Measurements from ENCODE around the gene NLK.

- TF ChIP-seq NFE2L2 (IDR thresholded peaks at IDR 0.05; ENCODE audit: low read depth, low read length) (no peak), MXI1 (IDR thresholded peaks at IDR 0.05; ENCODE audit: borderline replicate concordance, low read depth, low read length) (no peak), MAFK (IDR thresholded peaks at IDR 0.05; ENCODE audit: low read depth, low read length) (no peak), MAZ (IDR thresholded peaks at IDR 0.05; ENCODE audit: borderline replicate concordance, low read depth, low read length) (no peak), RAD21 (IDR thresholded peaks at IDR 0.05; ENCODE audit: low read length) (no peak)
- TF ChIP-seq, protein P1, sequence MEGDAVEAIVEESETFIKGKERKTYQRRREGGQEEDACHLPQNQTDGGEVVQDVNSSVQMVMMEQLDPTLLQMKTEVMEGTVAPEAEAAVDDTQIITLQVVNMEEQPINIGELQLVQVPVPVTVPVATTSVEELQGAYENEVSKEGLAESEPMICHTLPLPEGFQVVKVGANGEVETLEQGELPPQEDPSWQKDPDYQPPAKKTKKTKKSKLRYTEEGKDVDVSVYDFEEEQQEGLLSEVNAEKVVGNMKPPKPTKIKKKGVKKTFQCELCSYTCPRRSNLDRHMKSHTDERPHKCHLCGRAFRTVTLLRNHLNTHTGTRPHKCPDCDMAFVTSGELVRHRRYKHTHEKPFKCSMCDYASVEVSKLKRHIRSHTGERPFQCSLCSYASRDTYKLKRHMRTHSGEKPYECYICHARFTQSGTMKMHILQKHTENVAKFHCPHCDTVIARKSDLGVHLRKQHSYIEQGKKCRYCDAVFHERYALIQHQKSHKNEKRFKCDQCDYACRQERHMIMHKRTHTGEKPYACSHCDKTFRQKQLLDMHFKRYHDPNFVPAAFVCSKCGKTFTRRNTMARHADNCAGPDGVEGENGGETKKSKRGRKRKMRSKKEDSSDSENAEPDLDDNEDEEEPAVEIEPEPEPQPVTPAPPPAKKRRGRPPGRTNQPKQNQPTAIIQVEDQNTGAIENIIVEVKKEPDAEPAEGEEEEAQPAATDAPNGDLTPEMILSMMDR (conservative IDR thresholded peaks at IDR 0.05; ENCODE audit: low read depth, low read length) = no peak
- TF ChIP-seq, protein P2, sequence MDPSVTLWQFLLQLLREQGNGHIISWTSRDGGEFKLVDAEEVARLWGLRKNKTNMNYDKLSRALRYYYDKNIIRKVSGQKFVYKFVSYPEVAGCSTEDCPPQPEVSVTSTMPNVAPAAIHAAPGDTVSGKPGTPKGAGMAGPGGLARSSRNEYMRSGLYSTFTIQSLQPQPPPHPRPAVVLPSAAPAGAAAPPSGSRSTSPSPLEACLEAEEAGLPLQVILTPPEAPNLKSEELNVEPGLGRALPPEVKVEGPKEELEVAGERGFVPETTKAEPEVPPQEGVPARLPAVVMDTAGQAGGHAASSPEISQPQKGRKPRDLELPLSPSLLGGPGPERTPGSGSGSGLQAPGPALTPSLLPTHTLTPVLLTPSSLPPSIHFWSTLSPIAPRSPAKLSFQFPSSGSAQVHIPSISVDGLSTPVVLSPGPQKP (IDR thresholded peaks at IDR 0.05; ENCODE audit: borderline replicate concordance, low read depth, low read length) = no peak
These were observed 57.8 kb downstream of the NLK start for GRCh38 chr17:28100251-28100650.

All from IMR-90 (cell line).